Measurements from ENCODE around the gene NOD2. TPM values are rescaled to one million over a fixed set of nuclear protein-coding genes. Genes with fewer than 3 reads are reported as not detected.

NOD2 gene
- total RNA-seq, 6 donors from 2014 or later, result 8.5 to 27.2 (median 11.2) TPM

GRCh38 chr16:50651835-50652438, 41.5 kb upstream of the NOD2 start:
- DNase-seq (no peak), ATAC-seq (ENCODE audit: low FRiP score in 2 of 2) (no peak)
- H3K27me3 ChIP-seq, result no peaks in the 10 kb centered on the region
- H3K27ac ChIP-seq, result no peak overlapping the region
- TF ChIP-seq CTCF (IDR thresholded peaks at IDR 0.05), result no peak
- no peak for TF ChIP-seq POLR2AphosphoS5 (IDR thresholded peaks at IDR 0.05)
- no peak for TF ChIP-seq EP300 (IDR thresholded peaks at IDR 0.05)
- no peak for TF ChIP-seq POLR2A (IDR thresholded peaks at IDR 0.05)
- no peak overlapping the region for H3K4me3 ChIP-seq
- no peaks in the 10 kb centered on the region for H3K9me3 ChIP-seq
- H3K4me1 ChIP-seq, result no peaks in the 10 kb centered on the region
- WGBS, 2 donors, result 95 to 98% methylated on average over 3 of the region's 3 CpGs
- no peaks in the 10 kb centered on the region for H3K36me3 ChIP-seq

GRCh38 chr16:50652836-50653425, 40.5 kb upstream of the NOD2 start:
- no peak for ATAC-seq (ENCODE audit: low FRiP score in 2 of 2)
- Histone ChIP-seq H3K9me3 (no peaks in the 10 kb centered on the region), H3K4me1 (no peaks in the 10 kb centered on the region), H3K36me3 (no peaks in the 10 kb centered on the region), H3K27me3 (no peaks in the 10 kb centered on the region), H3K27ac (no peak overlapping the region), H3K4me3 (no peak overlapping the region)
- no peak for TF ChIP-seq EP300 (IDR thresholded peaks at IDR 0.05)
- no peak for TF ChIP-seq CTCF (IDR thresholded peaks at IDR 0.05)
- no peak for DNase-seq
- WGBS, 2 donors, result 70 to 81% methylated on average over 14 of the region's 14 CpGs

GRCh38 chr16:50653633-50654519, 39.5 kb upstream of the NOD2 start:
- H3K36me3 ChIP-seq, result no peaks in the 10 kb centered on the region
- no peaks in the 10 kb centered on the region for H3K4me1 ChIP-seq
- 85 to 86% methylated on average over 11 of the region's 11 CpGs for WGBS, 2 donors
- H3K27ac ChIP-seq, result no peak overlapping the region
- no peak for TF ChIP-seq EP300 (IDR thresholded peaks at IDR 0.05)
- no peak for TF ChIP-seq CTCF (IDR thresholded peaks at IDR 0.05)
- TF ChIP-seq POLR2AphosphoS5 (IDR thresholded peaks at IDR 0.05), result no peak
- no peak for TF ChIP-seq POLR2A (IDR thresholded peaks at IDR 0.05)
- ATAC-seq (ENCODE audit: low FRiP score in 2 of 2) (no peak), DNase-seq (no peak)
- H3K9me3 ChIP-seq, result no peaks in the 10 kb centered on the region
- no peak overlapping the region for H3K4me3 ChIP-seq
- H3K27me3 ChIP-seq, result no peaks in the 10 kb centered on the region

- WGBS, 2 donors, result 93 to 96% methylated on average over 3 of the region's 3 CpGs
- ATAC-seq (ENCODE audit: low FRiP score in 2 of 2) (no peak), DNase-seq (no peak)
- Histone ChIP-seq H3K4me1 (no peaks in the 10 kb centered on the region), H3K9me3 (no peaks in the 10 kb centered on the region), H3K4me3 (no peak overlapping the region), H3K36me3 (no peaks in the 10 kb centered on the region), H3K27me3 (no peaks in the 10 kb centered on the region), H3K27ac (no peak overlapping the region)
- TF ChIP-seq POLR2AphosphoS5 (IDR thresholded peaks at IDR 0.05) (no peak), EP300 (IDR thresholded peaks at IDR 0.05) (no peak), CTCF (IDR thresholded peaks at IDR 0.05) (no peak), POLR2A (IDR thresholded peaks at IDR 0.05) (no peak)
Measured at GRCh38 chr16:50655558-50656055, 37.8 kb upstream of the NOD2 start.

All from upper lobe of left lung (tissue), 6 donors.